ENCODE results near the gene PIGZ.

The PIGZ gene, protein sequence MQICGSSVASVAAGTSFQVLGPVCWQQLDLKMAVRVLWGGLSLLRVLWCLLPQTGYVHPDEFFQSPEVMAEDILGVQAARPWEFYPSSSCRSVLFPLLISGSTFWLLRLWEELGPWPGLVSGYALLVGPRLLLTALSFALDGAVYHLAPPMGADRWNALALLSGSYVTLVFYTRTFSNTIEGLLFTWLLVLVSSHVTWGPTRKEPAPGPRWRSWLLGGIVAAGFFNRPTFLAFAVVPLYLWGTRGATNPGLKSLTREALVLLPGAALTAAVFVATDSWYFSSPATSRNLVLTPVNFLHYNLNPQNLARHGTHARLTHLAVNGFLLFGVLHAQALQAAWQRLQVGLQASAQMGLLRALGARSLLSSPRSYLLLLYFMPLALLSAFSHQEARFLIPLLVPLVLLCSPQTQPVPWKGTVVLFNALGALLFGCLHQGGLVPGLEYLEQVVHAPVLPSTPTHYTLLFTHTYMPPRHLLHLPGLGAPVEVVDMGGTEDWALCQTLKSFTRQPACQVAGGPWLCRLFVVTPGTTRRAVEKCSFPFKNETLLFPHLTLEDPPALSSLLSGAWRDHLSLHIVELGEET

DNA sequence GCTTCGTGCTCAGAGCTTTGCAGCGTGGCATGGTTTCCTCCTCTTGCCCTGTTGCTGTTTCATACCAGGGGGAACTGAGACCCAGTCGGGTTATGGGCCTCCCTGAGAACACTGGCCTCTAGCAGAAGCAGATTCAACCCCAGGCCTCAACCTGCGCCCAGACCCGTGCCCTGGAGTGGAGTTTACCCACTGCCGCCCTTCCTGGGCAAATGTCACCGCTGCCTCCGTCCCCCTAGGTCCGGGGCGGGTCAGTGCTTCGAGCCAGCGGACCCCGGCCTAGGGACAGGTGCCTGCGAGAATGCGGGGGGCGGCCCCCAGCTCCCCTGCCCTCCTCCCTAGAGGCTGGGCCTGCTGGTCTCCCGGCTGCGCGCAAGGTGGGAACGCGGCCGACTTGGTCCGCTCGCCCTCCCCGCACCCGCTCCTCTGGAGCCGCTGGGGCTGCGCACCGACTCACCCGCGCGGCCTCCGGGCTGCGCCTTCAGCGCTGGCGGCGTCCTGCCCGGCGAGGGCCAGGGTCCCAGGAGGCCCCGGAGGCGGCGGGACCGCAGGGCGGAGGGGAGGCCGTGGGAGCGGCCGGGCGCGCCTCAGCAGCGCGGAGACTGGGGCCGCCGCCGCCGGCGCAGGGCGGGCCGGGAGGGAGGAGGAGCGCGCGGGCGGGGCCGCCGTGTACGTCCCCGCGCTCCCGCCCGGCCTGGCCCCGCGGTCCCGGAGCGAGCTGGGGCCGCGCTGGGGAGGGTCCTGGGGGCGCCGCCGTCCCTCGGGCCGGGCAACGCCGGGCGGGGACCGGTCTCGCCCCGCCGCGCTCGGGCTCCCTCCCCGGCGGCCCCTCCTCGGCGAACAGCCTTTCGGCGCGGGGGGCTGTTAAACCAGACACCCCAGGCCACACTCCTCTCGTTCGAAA, at the start of gene PIGZ:
PIGZ (minus strand) TSS at position 601 of the 901 bp plus-strand sequence. CDS start 16,802 bp downstream, outside the sequence.
- DNase-seq (ENCODE audit: low read depth): no peak

- no peak for DNase-seq (ENCODE audit: low read depth)
These were observed 48.4 kb upstream of the PIGZ start for GRCh38 chr3:197017003-197017402.

DNA sequence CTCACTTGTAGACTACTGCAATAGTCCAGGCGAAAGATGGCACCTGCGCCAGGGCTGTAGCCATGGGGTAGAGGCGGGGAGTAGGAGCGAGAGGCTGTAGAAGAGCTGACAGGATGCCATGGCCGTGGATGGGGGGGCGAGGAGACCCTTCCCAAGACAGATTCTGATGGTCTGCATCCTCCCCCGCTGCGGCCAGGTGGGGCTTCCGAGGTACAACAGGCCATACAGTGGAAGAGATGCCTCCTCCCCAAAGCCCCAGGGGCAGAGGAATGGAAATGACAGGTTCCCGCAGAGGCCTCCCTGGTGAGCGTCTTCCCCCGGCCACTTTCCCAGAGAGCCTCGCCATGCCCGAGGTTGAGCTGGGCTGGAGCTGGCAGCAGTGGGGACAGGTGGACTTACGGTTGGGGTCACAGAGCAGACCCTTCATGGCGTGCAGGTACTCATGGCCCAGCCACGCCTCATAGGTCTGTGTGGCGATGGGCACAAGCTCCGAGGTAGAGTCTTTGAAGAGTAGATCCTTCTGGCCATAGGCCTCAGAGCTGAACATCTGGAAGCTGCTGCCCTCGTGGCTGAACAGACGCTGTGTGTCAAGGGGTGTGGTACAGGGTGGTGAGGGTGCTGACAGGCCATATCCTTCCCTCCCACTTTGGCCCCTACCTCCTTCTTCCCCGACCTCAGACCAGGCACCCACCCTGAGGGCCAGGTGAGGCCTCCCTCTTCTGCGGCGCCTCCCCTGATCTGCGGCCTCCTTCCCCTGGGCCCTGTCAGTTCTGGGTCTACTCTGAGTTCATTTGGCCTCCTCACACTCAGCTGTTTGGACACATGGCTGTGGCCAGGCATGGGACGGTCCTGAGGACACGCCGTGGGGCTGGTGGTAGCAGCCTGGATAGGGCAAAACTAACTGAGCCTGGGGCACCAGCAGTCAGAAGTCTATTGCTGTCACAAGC, 47.4 kb upstream of the PIGZ start:
- no peak for DNase-seq (ENCODE audit: low read depth)

DNA sequence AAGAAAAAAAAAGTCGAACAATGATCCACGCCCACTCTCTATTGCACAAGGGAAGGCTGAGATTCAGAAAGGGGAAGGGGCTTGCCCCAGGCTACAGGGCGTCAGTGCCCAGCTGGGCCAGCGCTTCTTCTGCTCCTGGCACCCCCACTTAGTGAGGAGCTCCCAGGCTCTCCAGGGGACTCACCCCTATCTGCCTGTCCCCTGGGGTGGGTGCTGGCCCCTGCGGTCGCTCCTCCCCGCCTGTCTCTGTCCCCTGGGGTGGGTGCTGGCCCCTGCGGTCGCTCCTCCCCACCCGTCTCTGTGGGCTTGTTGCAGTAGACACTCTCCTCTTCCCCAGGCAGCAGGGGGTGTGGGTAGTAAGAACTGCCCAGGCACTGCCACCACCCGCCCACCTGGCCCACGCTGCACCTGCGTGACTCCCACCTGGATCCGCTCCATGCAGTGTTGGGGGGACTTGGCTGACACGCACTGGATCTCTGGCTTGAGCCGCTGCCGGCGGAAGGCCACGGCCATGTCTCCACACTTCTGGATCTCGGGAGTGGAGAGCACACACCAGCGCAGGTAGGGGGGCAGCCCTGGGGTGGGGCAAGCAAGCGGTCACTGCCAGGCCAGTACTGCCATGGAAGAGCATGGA, 46.4 kb upstream of the PIGZ start:
- DNase-seq (ENCODE audit: low read depth): no peak

DNA sequence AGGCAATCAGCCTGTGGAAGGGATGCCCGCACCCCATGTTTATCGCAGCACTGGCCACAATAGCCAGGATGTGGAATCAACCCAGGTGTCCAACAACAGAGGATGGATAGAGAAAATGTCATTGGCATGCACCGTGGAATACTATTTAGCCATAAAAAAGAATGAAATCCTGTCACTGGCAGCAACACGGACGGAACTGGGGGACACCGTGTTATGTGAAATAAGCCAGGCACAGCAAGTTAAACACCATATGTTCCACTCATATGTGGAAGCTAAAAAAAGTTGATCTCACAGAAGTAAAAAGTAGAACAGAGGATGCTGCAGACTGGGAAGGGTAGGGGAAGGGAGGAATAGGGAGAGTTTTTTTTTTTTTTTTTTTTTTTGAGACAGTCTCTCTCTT, 45.4 kb upstream of the PIGZ start:
- DNase-seq (ENCODE audit: low read depth): no peak

DNA sequence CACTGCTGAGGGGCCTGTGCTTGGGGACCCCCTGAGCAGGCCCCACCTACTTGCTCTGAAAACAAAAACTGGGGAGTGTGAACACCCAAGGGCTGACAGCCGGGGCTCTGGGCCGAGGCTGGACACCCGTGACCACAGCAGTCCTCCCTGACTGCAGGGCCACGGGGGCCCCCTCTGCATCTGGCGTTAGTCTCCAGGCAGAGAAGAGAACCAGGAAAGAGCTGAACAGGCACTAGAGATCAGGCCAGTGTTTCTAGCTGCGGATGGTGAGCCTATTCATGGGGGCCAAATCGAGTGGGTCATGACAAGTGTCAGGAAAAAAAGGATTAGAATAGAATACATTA, 43.9 kb upstream of the PIGZ start:
- no peak for DNase-seq (ENCODE audit: low read depth)

GRCh38 chr3:197011780-197012539, 43.3 kb upstream of the PIGZ start:
- no peak for DNase-seq (ENCODE audit: low read depth)

GRCh38 chr3:197010556-197011351, 42.1 kb upstream of the PIGZ start:
- DNase-seq (ENCODE audit: low read depth): no peak

GRCh38 chr3:197009532-197010019, 40.9 kb upstream of the PIGZ start:
- no peak for DNase-seq (ENCODE audit: low read depth)

DNA sequence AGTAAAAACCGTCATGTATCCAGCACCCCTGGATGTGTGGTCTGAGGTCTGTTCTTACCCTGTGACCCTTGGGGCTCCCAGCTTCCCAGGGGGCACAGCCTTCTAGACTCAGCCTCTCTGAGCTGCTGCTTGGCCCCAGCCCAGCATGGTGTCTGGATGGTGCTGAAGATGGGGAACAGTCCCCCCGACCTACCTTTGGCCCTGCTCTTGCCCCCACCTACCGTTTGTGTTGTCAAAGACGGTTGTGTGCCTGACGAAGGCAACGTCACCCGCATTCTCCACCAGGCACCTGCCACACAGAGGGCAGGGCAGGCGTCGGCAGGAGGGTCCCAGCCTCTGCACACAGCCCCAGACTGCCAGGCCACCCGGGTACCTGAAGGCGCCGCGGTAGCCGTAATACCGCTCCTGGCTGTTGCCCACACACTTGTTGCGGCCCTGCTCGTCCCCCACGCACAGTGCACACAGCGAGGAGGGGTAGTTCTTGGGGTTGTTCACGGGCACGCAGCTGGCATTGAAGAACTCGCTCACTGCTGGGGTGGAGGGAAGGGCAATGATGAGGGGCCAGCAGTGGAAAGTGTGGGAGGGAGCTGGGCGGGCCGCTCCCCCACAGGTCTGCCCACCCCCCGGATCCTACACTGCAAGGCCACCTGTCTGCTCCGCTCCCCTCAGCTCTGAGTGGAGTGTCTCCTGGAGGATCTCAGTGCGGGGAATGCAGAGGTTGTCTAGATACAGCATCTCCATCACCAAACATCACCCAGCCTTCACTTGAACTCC, 40.0 kb upstream of the PIGZ start:
- no peak for DNase-seq (ENCODE audit: low read depth)

- no peak for DNase-seq (ENCODE audit: low read depth)
These were observed 39.3 kb upstream of the PIGZ start for GRCh38 chr3:197007953-197008352.

DNA sequence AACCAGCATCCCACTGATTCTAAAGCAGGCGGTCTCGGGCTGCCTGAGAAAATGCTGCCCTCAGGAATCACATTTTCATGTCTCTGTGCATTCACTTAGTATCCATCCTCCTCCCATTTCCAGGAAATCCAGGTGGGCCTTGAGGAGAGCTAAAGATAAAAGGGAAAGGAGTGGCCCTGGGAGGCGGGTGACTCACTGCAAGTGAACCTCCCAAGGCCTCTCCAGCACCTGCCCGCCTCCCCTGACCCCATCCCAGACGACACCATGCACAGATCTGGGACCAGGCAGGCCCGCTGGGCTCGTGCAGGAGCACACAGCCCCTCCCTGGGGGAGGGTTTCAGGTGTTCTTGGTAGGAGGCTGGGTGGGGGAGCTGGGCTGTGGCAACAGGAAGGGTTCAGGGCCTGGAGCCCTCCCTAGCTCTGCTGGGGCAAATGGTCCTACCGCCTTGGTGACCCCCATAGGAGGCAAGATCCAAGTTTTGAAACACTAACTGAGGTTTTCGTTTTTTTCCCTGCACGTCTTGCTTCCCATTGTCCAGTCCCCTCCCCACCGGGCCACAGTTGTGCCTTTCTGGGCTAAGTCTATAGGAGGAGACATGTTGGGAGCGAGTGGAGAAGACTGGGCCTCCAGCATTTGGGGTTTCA, 38.8 kb upstream of the PIGZ start:
- no peak for DNase-seq (ENCODE audit: low read depth)

DNA sequence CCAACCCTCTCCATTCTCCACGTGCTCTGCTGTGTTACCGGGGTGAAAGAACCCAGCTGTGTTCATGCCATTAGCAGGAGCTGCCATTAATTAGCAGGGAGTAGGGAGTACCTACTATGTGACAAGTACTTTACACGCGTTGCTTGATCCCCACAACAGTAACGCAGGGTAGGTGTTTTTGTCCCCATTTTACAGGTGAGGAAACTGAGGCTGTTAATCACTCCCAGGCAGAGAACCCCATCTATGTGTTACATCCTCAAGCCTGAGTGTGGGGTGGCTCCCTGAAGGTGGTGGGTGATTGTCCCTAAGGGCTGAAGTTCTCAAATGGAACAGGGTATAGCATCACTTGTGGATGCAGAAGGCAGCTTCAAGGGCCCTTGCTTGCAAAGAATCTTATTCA, 38.2 kb upstream of the PIGZ start:
- no peak for DNase-seq (ENCODE audit: low read depth)

GRCh38 chr3:197006446-197006845, 37.8 kb upstream of the PIGZ start:
- no peak for DNase-seq (ENCODE audit: low read depth)

- no peak for DNase-seq (ENCODE audit: low read depth)
These were observed 35.1 kb upstream of the PIGZ start for GRCh38 chr3:197003461-197004385.

GRCh38 chr3:197002701-197003454, 34.2 kb upstream of the PIGZ start:
- no peak for DNase-seq (ENCODE audit: low read depth)

Data from fibroblast of the conjunctiva (primary cell).